GM19372 (cell line): Measurements from ENCODE around the gene IGSF9B.

Source experiments
- ATAC-seq: cut with Tn5 transposase; IDR thresholded peaks from one replicate; pipeline ENCODE4 v1.9.1; 2021; ENCODE audit warnings: mild to moderate bottlenecking, low read depth, moderate library complexity; ENCODE audit not compliant: unreplicated experiment

Gene IGSF9B

GRCh38 chr11:133924661-133925060 is 32.1 kb downstream of the IGSF9B start:
- ATAC-seq: no peak

GRCh38 chr11:133922078-133922870 is 34.5 kb downstream of the IGSF9B start:
- no peak for ATAC-seq

GRCh38 chr11:133921513-133921912 is 35.3 kb downstream of the IGSF9B start:
- ATAC-seq: no peak

- no peak for ATAC-seq
Measured at GRCh38 chr11:133921026-133921425, 35.7 kb downstream of the IGSF9B start.

DNA sequence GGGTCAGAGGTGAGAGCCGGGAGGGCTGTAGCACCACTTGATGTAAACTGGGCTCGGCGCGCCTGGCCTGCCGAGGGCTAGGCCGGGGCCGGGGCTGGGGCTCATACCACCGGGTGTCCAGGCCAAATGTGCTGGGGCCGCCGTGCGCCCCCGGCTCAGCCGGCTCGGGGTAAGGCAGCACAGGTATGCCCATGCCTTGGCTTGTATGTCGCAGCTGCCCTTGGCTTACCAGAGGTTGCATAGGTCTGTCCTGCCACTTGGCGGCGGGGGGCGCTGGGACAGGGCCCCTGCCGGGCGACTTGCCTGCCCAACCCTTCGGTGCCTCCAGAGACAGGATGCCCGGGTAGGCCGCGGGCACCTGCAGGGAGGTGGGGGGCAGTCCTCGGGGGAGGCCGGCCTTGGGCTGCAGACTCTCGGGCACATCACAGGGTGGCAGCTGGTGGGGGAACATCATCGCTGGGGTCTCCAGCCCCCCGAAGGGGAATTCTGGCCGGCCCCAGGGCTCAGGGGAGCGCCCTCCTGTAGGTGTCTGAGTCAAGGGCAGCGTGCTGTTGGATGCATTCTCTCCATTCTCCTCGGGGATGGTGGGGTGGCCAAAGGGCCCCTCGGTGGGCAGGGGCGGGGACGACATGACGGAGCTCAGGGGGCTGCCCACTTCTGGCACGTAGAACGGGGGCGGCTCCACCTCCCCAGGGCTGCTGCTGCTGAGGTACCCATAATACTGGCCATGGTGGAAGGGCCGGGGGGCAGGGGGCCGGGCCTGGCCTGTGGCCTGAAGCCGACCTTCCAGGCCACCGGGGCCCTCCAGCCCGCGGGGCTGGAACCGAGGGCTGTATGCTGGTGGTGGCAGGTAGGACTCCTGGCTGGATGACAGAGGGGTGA is 36.4 kb downstream of the IGSF9B start:
- ATAC-seq: no peak

GRCh38 chr11:133919330-133920108 is 37.2 kb downstream of the IGSF9B start:
- no peak for ATAC-seq

- ATAC-seq: no peak
Measured at GRCh38 chr11:133918608-133919260, 38.0 kb downstream of the IGSF9B start.

DNA sequence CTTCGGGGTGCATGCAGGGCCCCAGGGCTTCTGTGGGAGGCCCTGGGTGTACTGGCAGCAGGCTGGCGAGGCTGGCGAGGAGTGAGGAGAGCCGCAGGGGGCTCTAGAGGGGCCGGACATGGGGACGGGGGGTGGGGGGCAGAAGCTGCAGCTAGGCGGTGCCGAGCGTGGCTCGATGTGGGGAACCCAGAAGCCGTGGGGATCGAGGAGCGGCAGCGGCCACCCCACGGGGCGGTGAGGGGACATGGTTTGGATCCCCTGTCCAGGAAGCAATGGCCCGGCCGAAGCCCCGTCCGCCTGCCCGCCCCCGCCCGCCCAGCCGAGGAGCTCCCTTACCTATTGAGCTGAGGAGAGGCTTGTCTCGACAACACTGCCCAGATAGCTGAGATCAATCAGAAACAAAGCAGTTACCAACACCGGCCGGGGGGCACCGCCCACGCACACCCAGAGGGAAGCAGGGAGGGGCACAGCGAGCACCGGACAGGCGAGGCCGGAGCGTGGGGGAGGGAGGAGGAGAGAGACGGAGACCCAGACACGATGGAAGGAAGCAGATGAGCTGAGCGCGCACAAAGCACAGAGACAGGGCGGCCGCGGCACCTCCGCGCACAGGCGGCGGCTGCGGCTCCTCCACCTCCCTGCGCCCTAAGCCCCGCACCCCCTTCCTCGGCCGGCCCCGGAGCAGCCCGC is 38.7 kb downstream of the IGSF9B start:
- ATAC-seq: no peak

GRCh38 chr11:133916784-133917440 is 39.9 kb downstream of the IGSF9B start:
- no peak for ATAC-seq

- ATAC-seq: no peak
Measured at GRCh38 chr11:133913761-133914160, 43.0 kb downstream of the IGSF9B start.

- no peak for ATAC-seq
Measured at GRCh38 chr11:133911171-133911570, 45.6 kb downstream of the IGSF9B start.

DNA sequence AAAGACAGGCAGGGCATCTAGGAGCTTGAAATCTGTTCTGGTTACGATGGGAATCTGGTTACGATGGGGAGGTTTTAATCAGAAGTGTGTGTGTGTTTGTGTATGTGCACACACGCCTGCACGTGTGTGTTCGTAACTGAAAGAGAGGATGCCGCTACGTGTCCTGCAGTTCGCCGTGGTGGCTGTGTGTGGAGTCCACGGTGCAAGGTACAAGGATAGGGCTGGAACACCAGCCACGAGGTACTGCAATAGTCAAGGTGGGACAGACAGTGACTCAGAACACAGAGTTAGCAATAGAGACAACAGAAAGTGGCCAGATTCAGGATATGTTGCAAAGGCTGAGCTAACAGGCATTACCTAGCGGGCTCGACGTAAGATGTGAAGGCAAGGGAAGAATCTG is 46.7 kb downstream of the IGSF9B start:
- ATAC-seq: no peak

DNA sequence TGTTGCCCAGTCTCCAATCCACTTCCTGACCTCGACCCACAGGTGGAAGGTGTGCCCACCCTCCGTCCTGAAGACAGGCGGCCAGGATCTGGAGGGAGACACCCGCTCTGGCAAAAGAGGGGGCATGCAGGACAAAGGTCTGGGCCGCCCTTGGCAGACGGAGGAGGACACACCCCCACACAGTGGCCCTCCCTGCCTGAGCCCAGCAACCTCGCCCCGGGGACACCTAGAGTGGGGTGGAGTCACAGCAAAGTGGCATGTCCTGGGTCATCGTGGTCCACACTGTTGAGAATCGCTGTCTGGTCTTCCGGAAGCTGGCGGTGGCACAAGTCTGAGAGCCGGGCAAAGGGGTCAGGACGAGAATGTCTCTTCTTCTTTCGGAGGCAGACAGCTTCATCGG is 47.9 kb downstream of the IGSF9B start:
- ATAC-seq: no peak

DNA sequence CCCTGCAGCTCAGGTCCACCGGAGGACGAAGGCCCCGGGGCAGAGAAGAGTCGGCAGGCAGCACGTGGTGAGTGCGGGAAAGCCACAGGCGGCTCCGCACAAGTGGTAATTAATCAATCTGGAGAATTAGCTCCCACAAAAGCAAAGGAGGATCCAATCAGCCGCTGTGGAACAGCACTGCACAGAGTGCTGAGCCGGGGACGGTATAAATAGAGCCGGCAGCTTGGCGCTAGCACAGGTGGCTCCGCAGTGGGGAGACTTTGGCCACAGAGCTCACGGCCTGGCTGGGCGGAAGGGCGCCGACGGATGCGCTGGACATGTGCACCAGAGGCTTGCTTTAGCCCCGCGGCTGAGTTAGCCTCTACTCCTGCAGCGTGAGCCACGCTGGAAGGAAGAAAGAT is 48.9 kb downstream of the IGSF9B start:
- ATAC-seq: no peak

DNA sequence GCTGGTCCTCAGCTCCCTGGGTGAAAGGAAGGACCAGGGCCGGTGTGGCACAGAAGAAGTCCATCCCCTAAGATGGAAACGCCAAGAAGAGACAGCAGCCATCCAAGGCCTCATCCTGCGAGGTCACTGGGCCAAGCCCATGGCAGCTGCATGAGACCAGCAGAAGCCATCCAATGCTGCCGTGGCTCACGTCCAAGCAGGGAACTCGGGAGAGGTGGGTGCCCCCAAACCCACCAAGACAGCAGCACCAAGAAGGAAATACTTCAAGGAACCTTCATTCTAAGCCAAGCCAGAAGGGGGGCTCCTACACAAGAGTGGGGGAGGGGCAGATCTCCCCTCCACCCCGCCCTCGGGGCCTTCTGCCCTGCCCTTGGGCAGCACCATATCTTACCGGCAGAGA is 49.6 kb downstream of the IGSF9B start:
- ATAC-seq: no peak

GRCh38 chr11:133906746-133907145 is 50.0 kb downstream of the IGSF9B start:
- no peak for ATAC-seq

- no peak for ATAC-seq
Measured at GRCh38 chr11:133906241-133906640, 50.5 kb downstream of the IGSF9B start.

- no peak for ATAC-seq
Measured at GRCh38 chr11:133905677-133906156, 51.1 kb downstream of the IGSF9B start.

- no peak for ATAC-seq
Measured at GRCh38 chr11:133904818-133905515, 51.8 kb downstream of the IGSF9B start.
